KMS-11 (cell line): ENCODE results near the gene ZNF543.
"Not testable (repeated sequence)": the region's sequence is repeated elsewhere in the genome, so short reads cannot be mapped to it uniquely, and the experiment has no call there.

Source experiments
- H2AFZ ChIP-seq: fragments of 200-600 bp; sonication (generic); 2 replicates; pipeline ENCODE4 v1.6.1; 2016; ENCODE audit warnings: antibody characterized with exemption, mixed run types, low read depth
- H3K27ac ChIP-seq: fragments of 200-600 bp; sonication (generic); 2 replicates; pipeline ENCODE4 v1.6.1; 2016; ENCODE audit warnings: mild to moderate bottlenecking, mixed run types
- H3K27me3 ChIP-seq: fragments of 200-600 bp; sonication (generic); 2 replicates; pipeline ENCODE4 v1.6.1; 2017; ENCODE audit warnings: mild to moderate bottlenecking, low read depth, mixed run types, moderate library complexity; ENCODE audit not compliant: insufficient read depth
- H3K36me3 ChIP-seq: fragments of 200-600 bp; sonication (generic); 2 replicates; pipeline ENCODE4 v1.6.1; 2017; ENCODE audit warnings: mild to moderate bottlenecking, mixed run types; ENCODE audit not compliant: insufficient read depth
- H3K4me1 ChIP-seq: fragments of 200-600 bp; sonication (generic); 2 replicates; pipeline ENCODE4 v1.6.1; 2016; ENCODE audit warnings: mild to moderate bottlenecking, low read depth, mixed run types; ENCODE audit not compliant: poor library complexity, severe bottlenecking
- H3K4me2 ChIP-seq: fragments of 200-600 bp; sonication (generic); 2 replicates; pipeline ENCODE4 v1.7.0; 2016; ENCODE audit warnings: mild to moderate bottlenecking, mixed run types
- H3K4me3 ChIP-seq: fragments of 200-600 bp; sonication (generic); IDR thresholded peaks from 2 replicates; pipeline ENCODE4 v1.6.1; 2017; ENCODE audit warnings: low read depth, low read length, mixed read lengths; ENCODE audit not compliant: insufficient read depth
- H3K79me2 ChIP-seq: fragments of 200-600 bp; sonication (generic); 2 replicates; pipeline ENCODE4 v1.6.1; 2016; ENCODE audit warnings: low read depth, mixed run types; ENCODE audit not compliant: insufficient read depth
- H3K9ac ChIP-seq: fragments of 200-600 bp; sonication (generic); 2 replicates; pipeline ENCODE4 v1.6.1; 2016; ENCODE audit warnings: mild to moderate bottlenecking, mixed run types
- H4K20me1 ChIP-seq: fragments of 200-600 bp; sonication (generic); 2 replicates; pipeline ENCODE4 v1.6.1; 2016; ENCODE audit warnings: mild to moderate bottlenecking, mixed run types; ENCODE audit not compliant: insufficient read depth
- CTCF ChIP-seq: fragments of 200-600 bp; sonication (generic); conservative IDR thresholded peaks from 2 replicates; pipeline ENCODE4 v1.6.1; 2017; ENCODE audit warnings: low read depth, mild to moderate bottlenecking, antibody characterized with exemption, low read length, moderate library complexity, mixed read lengths

Gene ZNF543

GRCh38 chr19:57320180-57321084, at the start of gene ZNF543:
Gene ZNF543 (plus strand): TSS chr19:57320472. CDS start chr19:57320854, 382 bp downstream.
- Histone ChIP-seq H3K9ac (peak within 1 kb of the TSS; percentile 29; the same call in 1 of the 2 replicates), H3K79me2 (no peaks in the 10 kb centered on the region), H3K4me3 (no peak within 1 kb of the TSS), H3K27ac (peak within 1 kb of the TSS; percentile 37; the same call in 1 of the 2 replicates), H3K4me1 (no peaks in the 10 kb centered on the region), H3K36me3 (no peaks in the 10 kb centered on the region), H4K20me1 (no peaks in the 10 kb centered on the region), H3K27me3 (no peaks in the 10 kb centered on the region), H2AFZ (peak within 1 kb of the TSS; percentile 76), H3K4me2 (peak within 1 kb of the TSS; percentile 11; the same call in 1 of the 2 replicates)
- TF ChIP-seq CTCF: no peak

- H3K79me2 ChIP-seq: no peaks in the 10 kb centered on the region
- no peaks in the 10 kb centered on the region for H3K4me1 ChIP-seq
- no peak overlapping the region for H3K27ac ChIP-seq
- no peak overlapping the region for H3K4me3 ChIP-seq
- no peak overlapping the region for H3K9ac ChIP-seq
- H4K20me1 ChIP-seq: no peaks in the 10 kb centered on the region
- no peaks in the 10 kb centered on the region for H3K27me3 ChIP-seq
- H3K36me3 ChIP-seq: no peaks in the 10 kb centered on the region
- H3K4me2 ChIP-seq: no peak overlapping the region
- TF ChIP-seq CTCF: no peak
- H2AFZ ChIP-seq: no peak overlapping the region
These were observed 49.0 kb upstream of the ZNF543 start for GRCh38 chr19:57271280-57271679.

- no peak overlapping the region for H3K9ac ChIP-seq
- no peak overlapping the region for H2AFZ ChIP-seq
- TF ChIP-seq CTCF: no peak
- H3K79me2 ChIP-seq: no peaks in the 10 kb centered on the region
- H4K20me1 ChIP-seq: no peaks in the 10 kb centered on the region
- no peaks in the 10 kb centered on the region for H3K4me1 ChIP-seq
- no peaks in the 10 kb centered on the region for H3K36me3 ChIP-seq
- H3K4me2 ChIP-seq: no peak overlapping the region
- H3K27me3 ChIP-seq: no peaks in the 10 kb centered on the region
- no peak overlapping the region for H3K27ac ChIP-seq
- H3K4me3 ChIP-seq: no peak overlapping the region
These were observed 47.3 kb upstream of the ZNF543 start for GRCh38 chr19:57273014-57273413.

GRCh38 chr19:57276430-57276829, 43.8 kb upstream of the ZNF543 start:
- H3K79me2 ChIP-seq: peaks cover 11% of the 10 kb centered on the region
- H3K4me1 ChIP-seq: no peaks in the 10 kb centered on the region
- H2AFZ ChIP-seq: no peak overlapping the region
- no peaks in the 10 kb centered on the region for H4K20me1 ChIP-seq
- H3K9ac ChIP-seq: no peak overlapping the region
- no peaks in the 10 kb centered on the region for H3K36me3 ChIP-seq
- no peaks in the 10 kb centered on the region for H3K27me3 ChIP-seq
- H3K4me2 ChIP-seq: no peak overlapping the region
- H3K4me3 ChIP-seq: no peak overlapping the region
- no peak for TF ChIP-seq CTCF
- no peak overlapping the region for H3K27ac ChIP-seq

GRCh38 chr19:57278481-57278880, 41.8 kb upstream of the ZNF543 start:
- H3K27ac ChIP-seq, H3K4me2 ChIP-seq, H3K27me3 ChIP-seq, H4K20me1 ChIP-seq, H2AFZ ChIP-seq, H3K4me3 ChIP-seq, H3K36me3 ChIP-seq, H3K9ac ChIP-seq: not testable (repeated sequence)
- H3K79me2 ChIP-seq: peaks cover 31% of the 10 kb centered on the region
- peaks cover 18% of the 10 kb centered on the region for H3K4me1 ChIP-seq
